H1 (cell line): ENCODE measurements around the gene CHPF2. TPM values are rescaled to one million over a fixed set of nuclear protein-coding genes. Genes with fewer than 3 reads are reported as not detected.

Experiments
- CTCF ChIA-PET: fragments of 300-600 bp; sonication (Branson Sonifier 250); formaldehyde crosslinking; loops from one replicate; lab custom pipeline; 2021; ENCODE audit not compliant: partially characterized antibody; lab: Charles Lee
- POLR2A ChIA-PET: fragments of 300-600 bp; sonication (Branson Sonifier 250); formaldehyde crosslinking; loops from one replicate; lab custom pipeline; 2021; ENCODE audit warnings: inconsistent platforms; ENCODE audit not compliant: partially characterized antibody; lab: Charles Lee
- DNase-seq, 2 experiments: peaks; one replicate each; pipeline versions ENCODE4 v3.0.0 to v3.0.0-alpha.2; 2010 to 2022; ENCODE audit warnings: low spot score in 2 of 2, low read depth in 1 of 2, mixed read lengths in 1 of 2
- FAIRE-seq: peaks from 2 replicates; lab custom pipeline; 2011; peaks lifted over from hg19 to GRCh38; lab: Jason Lieb, UNC
- H2AFZ ChIP-seq: 2 replicates; pipeline ENCODE4 v1.8.1; 2012; ENCODE audit warnings: low read length, inconsistent platforms
- H2AK5ac ChIP-seq: 2 replicates; pipeline ENCODE4 v1.6.1; 2013; ENCODE audit warnings: low read depth, low read length
- H2BK120ac ChIP-seq: replicated peaks from 2 replicates; pipeline ENCODE3; 2013; ENCODE audit warnings: low read depth, low read length, inconsistent platforms
- H2BK12ac ChIP-seq: 2 replicates; pipeline ENCODE4 v1.6.1; 2013; ENCODE audit warnings: low read depth, low read length
- H2BK15ac ChIP-seq: 2 replicates; pipeline ENCODE4 v1.6.1; 2013; ENCODE audit warnings: low read length
- H2BK20ac ChIP-seq: 2 replicates; pipeline ENCODE4 v1.6.1; 2013; ENCODE audit warnings: low read length
- H2BK5ac ChIP-seq: 2 replicates; pipeline ENCODE4 v1.6.1; 2013; ENCODE audit warnings: low read depth, low read length
- H3K14ac ChIP-seq: 2 replicates; pipeline ENCODE4 v1.6.1; 2013; ENCODE audit warnings: inconsistent platforms; ENCODE audit not compliant: insufficient read length
- H3K18ac ChIP-seq: 2 replicates; pipeline ENCODE4 v1.6.1; 2013; ENCODE audit warnings: low read length; ENCODE audit errors: extremely low read depth
- H3K23ac ChIP-seq: 2 replicates; pipeline ENCODE4 v1.6.1; 2013; ENCODE audit warnings: inconsistent platforms; ENCODE audit not compliant: insufficient read length
- H3K23me2 ChIP-seq: 2 replicates; pipeline ENCODE4 v1.6.1; 2013; ENCODE audit warnings: low read depth, low read length
- H3K27ac ChIP-seq: 2 replicates; pipeline ENCODE4 v1.6.1; 2011; ENCODE audit warnings: low read depth, low read length, inconsistent platforms
- H3K27me3 ChIP-seq, 4 experiments: replicated peaks in 1 of 4; 1 replicate in 1 of 4; 2 replicates in 3 of 4; pipeline versions ENCODE4 v1.6.1 to v1.8.1; 2011 to 2013; ENCODE audit warnings: low read length in 3 of 4, mild to moderate bottlenecking in 3 of 4, inconsistent platforms in 2 of 4, mixed read lengths in 2 of 4, moderate library complexity in 1 of 4; ENCODE audit not compliant: control insufficient read depth in 3 of 4, insufficient read depth in 3 of 4; ENCODE audit errors: extremely low read depth in 1 of 4
- H3K36me3 ChIP-seq, 4 experiments: 2 replicates each; pipeline versions ENCODE4 v1.6.1 to v1.8.1; 2011 to 2013; ENCODE audit warnings: mild to moderate bottlenecking in 4 of 4, low read length in 3 of 4, moderate library complexity in 2 of 4, control low read depth in 1 of 4, inconsistent platforms in 1 of 4; ENCODE audit not compliant: insufficient read depth in 4 of 4, control insufficient read depth in 2 of 4
- H3K4ac ChIP-seq: replicated peaks from 2 replicates; pipeline ENCODE3; 2013; ENCODE audit warnings: low read length, low read depth, mixed read lengths, inconsistent platforms; ENCODE audit not compliant: insufficient read length
- H3K4me1 ChIP-seq, 4 experiments: replicated peaks in 1 of 4; 1 replicate in 1 of 4; 2 replicates in 3 of 4; pipeline versions ENCODE4 v1.6.1 to v1.8.1; 2011 to 2013; ENCODE audit warnings: low read length in 3 of 4, inconsistent platforms in 2 of 4, mixed read lengths in 1 of 4; ENCODE audit not compliant: insufficient read depth in 4 of 4, control insufficient read depth in 3 of 4
- H3K4me2 ChIP-seq, 2 experiments: 2 replicates each; pipeline versions ENCODE4 v1.6.1 to v1.8.1; 2011 to 2013; ENCODE audit warnings: low read depth in 2 of 2, low read length in 2 of 2, control low read depth in 1 of 2, inconsistent platforms in 1 of 2, mild to moderate bottlenecking in 1 of 2; ENCODE audit not compliant: insufficient read depth in 1 of 2
- H3K4me3 ChIP-seq, 4 experiments: fragments of 200-600, 300-600 bp in 1 of 4; sonication (generic), shearing (Covaris generic), sonication (Bioruptor Twin) in 1 of 4; 2 replicates each; pipeline versions ENCODE4 v1.5.1 to v1.8.1; 2011 to 2016; ENCODE audit warnings: low read length in 4 of 4, low read depth in 3 of 4, control low read depth in 2 of 4, inconsistent platforms in 2 of 4, mild to moderate bottlenecking in 2 of 4, mixed read lengths in 1 of 4, moderate library complexity in 1 of 4; ENCODE audit not compliant: insufficient read depth in 2 of 4; ENCODE audit errors: extremely low read depth in 1 of 4
- H3K56ac ChIP-seq: replicated peaks from 2 replicates; pipeline ENCODE3; 2013; ENCODE audit warnings: low read depth, mild to moderate bottlenecking, mixed read lengths, low read length, inconsistent platforms; ENCODE audit not compliant: insufficient read length
- H3K79me1 ChIP-seq: 2 replicates; pipeline ENCODE4 v1.6.1; 2013; ENCODE audit warnings: low read depth, low read length, control low read depth
- H3K79me2 ChIP-seq, 2 experiments: 2 replicates each; pipeline versions ENCODE4 v1.6.1 to v1.8.1; 2012 to 2013; ENCODE audit warnings: low read length in 2 of 2, mild to moderate bottlenecking in 2 of 2, inconsistent platforms in 1 of 2; ENCODE audit not compliant: insufficient read depth in 2 of 2, control insufficient read depth in 1 of 2
- H3K9ac ChIP-seq, 4 experiments: replicated peaks in 1 of 4; 1 replicate in 1 of 4; 2 replicates in 3 of 4; pipeline versions ENCODE4 v1.6.1 to v1.8.1; 2011 to 2013; ENCODE audit warnings: low read depth in 3 of 4, low read length in 3 of 4, control low read depth in 2 of 4, mild to moderate bottlenecking in 2 of 4, moderate library complexity in 2 of 4, inconsistent platforms in 1 of 4; ENCODE audit errors: extremely low read depth in 1 of 4
- H3K9me3 ChIP-seq, 2 experiments: 2 replicates each; pipeline versions ENCODE4 v1.6.1 to v1.8.1; 2012 to 2013; ENCODE audit warnings: mild to moderate bottlenecking in 2 of 2, moderate library complexity in 2 of 2, control low read depth in 1 of 2, inconsistent platforms in 1 of 2, low read depth in 1 of 2, low read length in 1 of 2, mixed read lengths in 1 of 2; ENCODE audit not compliant: insufficient read depth in 2 of 2
- H4K20me1 ChIP-seq, 2 experiments: replicated peaks in 1 of 2; 2 replicates each; pipeline versions ENCODE3 to v1.8.1; 2011 to 2013; ENCODE audit warnings: inconsistent platforms in 2 of 2, low read length in 2 of 2, mild to moderate bottlenecking in 1 of 2; ENCODE audit not compliant: insufficient read depth in 2 of 2, control insufficient read depth in 1 of 2
- H4K5ac ChIP-seq: 2 replicates; pipeline ENCODE4 v1.6.1; 2013; ENCODE audit warnings: low read length, low read depth, mixed read lengths, inconsistent platforms; ENCODE audit not compliant: insufficient read length
- H4K8ac ChIP-seq: 2 replicates; pipeline ENCODE4 v1.8.0; 2013; ENCODE audit warnings: mild to moderate bottlenecking, moderate library complexity, low read length, inconsistent platforms; ENCODE audit not compliant: insufficient read depth; ENCODE audit errors: extremely low read depth
- H4K91ac ChIP-seq: replicated peaks from 2 replicates; pipeline ENCODE3; 2013; ENCODE audit warnings: low read length, mixed read lengths, inconsistent platforms; ENCODE audit not compliant: insufficient read length
- ASH2L ChIP-seq: fragments of 200-600, 300-600 bp; sonication (generic); IDR thresholded peaks from one replicate; pipeline ENCODE4 v1.7.1; 2017; ENCODE audit warnings: low read length
- CTBP2 ChIP-seq: IDR thresholded peaks from 2 replicates; pipeline ENCODE4 v1.7.0; 2011; ENCODE audit warnings: borderline replicate concordance, mild to moderate bottlenecking, moderate library complexity, mixed read lengths, low read length; ENCODE audit not compliant: insufficient read depth, insufficient read length
- EGR1 ChIP-seq: IDR thresholded peaks from 2 replicates; pipeline ENCODE4 v1.6.1; 2011; ENCODE audit warnings: low read depth, low read length, borderline replicate concordance
- GTF2F1 ChIP-seq: IDR thresholded peaks from 2 replicates; pipeline ENCODE4 v1.6.1; 2012; ENCODE audit warnings: low read depth, low read length, improper control_type of control experiment, borderline replicate concordance
- KDM1A ChIP-seq: fragments of 200-600, 300-600 bp; sonication (generic); IDR thresholded peaks from 2 replicates; pipeline ENCODE4 v1.7.1; 2016; ENCODE audit warnings: mild to moderate bottlenecking, low read length, borderline replicate concordance
- POLR2AphosphoS5 ChIP-seq: IDR thresholded peaks from 2 replicates; pipeline ENCODE4 v1.6.1; 2011; ENCODE audit warnings: low read depth, low read length
- RBBP5 ChIP-seq: IDR thresholded peaks from 2 replicates; pipeline ENCODE4 v1.7.1; 2012; ENCODE audit warnings: low read depth, mild to moderate bottlenecking, inconsistent platforms, low read length, moderate library complexity, borderline replicate concordance
- TEAD4 ChIP-seq: IDR thresholded peaks from 2 replicates; pipeline ENCODE4 v1.6.1; 2012; ENCODE audit warnings: low read depth, low read length, inconsistent platforms, mixed read lengths
- ZNF274 ChIP-seq: IDR thresholded peaks from 2 replicates; pipeline ENCODE4 v1.7.0; 2012; ENCODE audit warnings: low read length, borderline replicate concordance; ENCODE audit errors: extremely low read depth
- WGBS, 2 experiments: shearing (Covaris generic) in 1 of 2; methylation state at CpG; one replicate each; pipeline versions ENCODE4 v1.1.6 to v1.1.7; 2013 to 2015; ENCODE audit warnings: low lambda C conversion rate in 2 of 2, mixed read lengths in 2 of 2, inconsistent platforms in 1 of 2, low coverage in 1 of 2, missing lambda C conversion rate in 1 of 2; ENCODE audit not compliant: insufficient replicate concordance in 2 of 2, insufficient coverage in 1 of 2, insufficient read length in 1 of 2; ENCODE audit errors: extremely low coverage in 1 of 2, missing lambda C conversion rate in 1 of 2; 5-methylcytosine and 5-hydroxymethylcytosine counted together
- polyA plus RNA-seq, 7 experiments: library from polyadenylated mRNA; depleted of rRNA in 3 of 7; stranded (reverse) in 5 of 7; unstranded in 2 of 7; fragments of >200 nt in 5 of 7; fragments of 200-250 nt in 2 of 7; gene quantifications; 1 replicate in 5 of 7; 2 replicates in 1 of 7; 4 replicates in 1 of 7; pipeline versions ENCODE4 v1.2.1 to v1.2.3, GENCODE V29; 2011 to 2013; ENCODE audit warnings: missing spikeins in 2 of 7, mixed read lengths in 2 of 7
- total RNA-seq: library from RNA; stranded (reverse); fragmentation: NEBNext Ultra II Directional; extraction: Animal tissue kit (Norgen Biotek cat#: 25700); gene quantifications from 2 replicates; pipeline ENCODE4 v1.2.1, GENCODE V29; 2021

Gene CHPF2
- total and polyA plus RNA-seq, 2 of the 8 experiments (the other 6 are each of a cell fraction or from before 2014, with no cell fraction given) = 14.4 to 20.6 TPM

DNA sequence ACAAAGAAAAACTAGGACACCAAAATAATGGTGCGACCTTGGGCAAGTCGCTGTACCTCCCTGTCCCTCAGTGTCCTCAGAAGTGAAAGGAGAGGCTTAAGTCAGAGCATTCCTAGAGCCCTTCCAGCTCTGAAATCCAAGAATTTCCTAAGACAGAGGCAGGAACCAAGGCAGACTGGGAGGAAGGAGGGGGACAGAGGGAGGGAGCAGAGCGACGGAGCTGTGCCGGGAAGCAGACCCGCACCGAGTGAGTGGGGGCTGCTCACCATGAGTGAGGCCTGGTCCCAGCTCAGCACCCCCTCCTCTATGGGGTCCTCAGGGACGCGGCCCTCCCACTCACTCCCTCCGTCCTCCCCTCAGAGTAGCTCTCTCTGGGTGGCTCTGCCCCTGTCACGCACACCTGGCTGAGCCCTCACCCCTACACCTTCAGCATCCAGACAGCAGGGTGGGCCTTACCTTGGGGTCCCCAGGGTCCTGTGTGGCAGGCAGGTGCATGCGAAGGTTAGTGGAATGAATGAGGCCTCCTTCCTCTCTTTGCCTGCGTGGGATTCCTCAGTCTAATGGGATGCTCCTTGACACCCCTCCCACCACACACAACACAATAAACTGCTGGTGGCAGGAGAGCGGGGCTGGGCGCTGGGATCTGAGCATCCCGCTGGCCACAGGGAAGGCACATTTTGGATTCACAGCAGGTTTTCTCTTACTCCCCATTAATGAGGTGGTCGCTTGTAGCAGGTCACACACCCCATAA, 20.9 kb downstream of the CHPF2 start:
- TF ChIP-seq GTF2F1 (no peak), CTBP2 (peak; percentile 89), RBBP5 (0 out of 2 replicates have a peak, but pooled peaks have one; percentile 17), ASH2L (peak; percentile 14), TEAD4 (no peak), ZNF274 (no peak), POLR2AphosphoS5 (no peak), EGR1 (no peak), KDM1A (no peak)
- H2BK20ac ChIP-seq = peak overlapping the region; percentile 80; the same call in 1 of the 2 replicates
- H3K14ac ChIP-seq = no peak overlapping the region
- H3K79me1 ChIP-seq = no peaks in the 10 kb centered on the region
- H2BK12ac ChIP-seq = peak overlapping the region; percentile 91; the same call in 1 of the 2 replicates
- ChIA-PET POLR2A (interaction anchor here (1.1 to 3.1 kb wide), 6 partner anchors 9 to 191 kb away, joined by 3 to 22 read pairs (median 4); partner anchors contain the start of gene ABCF2), CTCF (interaction anchor here (0.6 to 3.3 kb wide), 9 partner anchors 8 to 51 kb away, joined by 3 to 14 read pairs (median 5); partner anchors contain the start of gene ABCF2)
- H3K4me3 ChIP-seq = peak overlapping the region in 3 of 4 experiments; percentile 56 to 81 (median 76); a peak in 5 of 8 replicates
- H3K36me3 ChIP-seq = no peaks in the 10 kb centered on the region
- H3K4me2 ChIP-seq = peak overlapping the region; percentile 81 to 99
- H4K91ac ChIP-seq = peak overlapping the region; percentile 69
- peaks cover 25% of the 10 kb centered on the region for H3K23me2 ChIP-seq
- no peak overlapping the region for H3K4ac ChIP-seq
- H2AK5ac ChIP-seq = peak overlapping the region; percentile 93; the same call in 1 of the 2 replicates
- peak in 1 of 2 experiments; percentile 64 for DNase-seq
- H3K27ac ChIP-seq = no peak overlapping the region
- peaks cover 0 to 34% (median 22%) of the 10 kb centered on the region in 4 experiments; a peak in 6 of 7 replicates for H3K4me1 ChIP-seq
- no peak overlapping the region for H3K23ac ChIP-seq
- H3K18ac ChIP-seq = peak overlapping the region; percentile 87
- peak overlapping the region; percentile 66; the same call in 1 of the 2 replicates for H2BK5ac ChIP-seq
- peak overlapping the region; percentile 97; the same call in 1 of the 2 replicates for H2BK15ac ChIP-seq
- H2AFZ ChIP-seq = no peak overlapping the region
- 40% methylated on average over 17 of the region's 17 CpGs; no CpG with 5 or more reads in 1 of the 2 experiments for whole genome bisulfite sequencing, 2 experiments
- no peak overlapping the region for H4K5ac ChIP-seq
- H3K79me2 ChIP-seq = no peaks in the 10 kb centered on the region
- H4K20me1 ChIP-seq = no peaks in the 10 kb centered on the region
- peaks cover 6 to 48% (median 36%) of the 10 kb centered on the region in 4 experiments for H3K27me3 ChIP-seq
- no peak overlapping the region for H4K8ac ChIP-seq
- no peak overlapping the region for H3K56ac ChIP-seq
- no peaks in the 10 kb centered on the region for H3K9me3 ChIP-seq
- FAIRE-seq = no peak
- no peak overlapping the region for H3K9ac ChIP-seq
- H2BK120ac ChIP-seq = no peak overlapping the region
